ENCODE data around the gene IFI27L1.

IFI27L1 gene

DNA sequence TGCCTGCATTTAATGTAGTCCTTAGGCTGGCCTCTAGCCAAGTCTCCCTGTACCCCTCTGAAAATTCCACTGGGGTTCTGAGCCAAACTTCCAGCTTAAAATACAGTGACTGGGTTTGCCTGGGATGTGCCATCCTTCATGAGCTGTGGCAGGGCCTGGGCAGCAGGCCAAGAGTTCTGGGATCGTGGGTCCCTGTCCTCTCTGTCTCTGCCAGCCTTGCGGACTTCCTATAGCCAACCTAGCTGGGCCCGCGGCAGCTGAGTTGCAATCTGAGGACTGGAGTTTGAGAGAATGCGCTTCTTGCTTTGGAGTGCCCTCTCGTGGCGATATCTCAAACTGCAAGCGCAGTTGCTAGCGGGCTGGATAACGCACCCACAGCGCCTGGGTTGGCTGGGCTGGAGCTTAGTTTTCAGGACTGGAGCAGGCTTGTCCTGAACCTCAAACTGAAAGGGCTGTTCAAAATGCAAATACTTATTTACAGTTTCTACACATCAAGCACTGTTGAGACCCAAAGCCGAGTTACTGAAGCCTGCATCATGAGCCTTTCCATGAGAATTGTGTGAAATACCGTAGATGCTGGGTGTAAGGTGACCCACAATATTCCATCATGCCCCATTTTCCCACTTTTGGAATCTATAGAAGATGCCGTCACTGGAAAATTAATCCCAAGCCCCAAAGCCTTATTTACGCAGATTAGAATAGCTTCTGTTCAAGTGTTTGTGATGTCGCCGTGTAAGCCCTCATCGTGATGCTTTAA, 55.6 kb downstream of the IFI27L1 start:
- DNase-seq (ENCODE audit: low spot score): peak; percentile 62

- no peak for DNase-seq (ENCODE audit: low spot score)
These were observed 57.1 kb downstream of the IFI27L1 start for GRCh38 chr14:94138251-94138650.

DNA sequence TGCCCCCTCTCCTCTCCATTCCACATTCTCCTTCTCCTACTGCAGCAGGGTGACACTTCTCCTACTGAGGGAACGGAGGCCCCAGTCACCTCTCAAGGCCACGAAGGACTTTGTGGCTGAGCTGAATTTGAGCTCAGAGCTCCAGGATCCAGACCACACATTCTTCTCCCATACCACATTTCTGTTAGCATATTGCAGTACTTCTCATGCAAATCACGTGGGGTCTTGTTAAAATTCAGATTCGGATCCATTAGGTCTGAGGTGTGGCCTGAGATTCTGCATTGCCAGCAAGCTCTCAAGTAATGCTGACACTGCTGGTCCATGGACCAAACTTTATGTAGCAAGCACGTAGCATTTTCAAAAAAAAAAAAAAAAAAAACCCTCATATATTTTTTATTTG, 57.9 kb downstream of the IFI27L1 start:
- DNase-seq (ENCODE audit: low spot score): no peak

DNA sequence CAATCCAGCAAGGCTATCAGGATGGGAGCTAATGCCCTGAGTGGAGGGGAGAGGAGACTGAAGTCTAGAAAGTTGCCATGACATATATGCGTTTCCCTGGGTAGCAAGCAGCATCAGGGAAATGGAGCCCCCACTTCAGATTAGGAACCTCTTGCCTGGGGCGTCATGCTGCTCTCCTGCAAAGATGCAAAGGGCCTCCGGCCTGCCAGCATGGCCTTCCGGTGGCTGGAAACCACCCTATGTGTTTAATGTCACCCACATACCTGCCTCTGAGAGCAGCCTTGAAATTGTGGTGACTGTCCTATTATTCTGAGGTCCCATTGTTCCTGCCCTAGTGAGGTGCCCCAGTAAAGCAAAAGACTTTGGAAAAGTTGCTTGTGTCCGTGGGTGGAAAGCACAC, 58.3 kb downstream of the IFI27L1 start:
- no peak for DNase-seq (ENCODE audit: low spot score)

GRCh38 chr14:94142247-94142646, 61.1 kb downstream of the IFI27L1 start:
- DNase-seq (ENCODE audit: low spot score): no peak

DNA sequence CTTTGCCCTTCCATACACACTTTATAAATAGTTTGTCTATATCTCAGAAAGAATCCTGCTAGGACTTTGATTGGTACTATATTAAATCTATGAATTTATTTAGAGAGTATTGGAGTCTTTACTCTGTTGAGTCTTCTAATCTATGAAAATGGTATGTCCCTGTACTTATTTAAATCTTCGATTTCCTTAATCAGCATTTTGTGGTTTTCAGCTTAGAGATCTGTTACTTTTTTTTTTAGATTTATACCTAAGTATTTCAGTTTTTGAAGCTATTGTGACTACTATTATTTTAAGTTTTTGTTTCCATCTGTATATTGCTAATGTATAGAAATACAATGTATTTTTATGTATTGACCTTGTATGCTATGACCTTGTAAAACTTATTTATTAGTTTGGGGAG, 61.7 kb downstream of the IFI27L1 start:
- DNase-seq (ENCODE audit: low spot score): no peak

DNA sequence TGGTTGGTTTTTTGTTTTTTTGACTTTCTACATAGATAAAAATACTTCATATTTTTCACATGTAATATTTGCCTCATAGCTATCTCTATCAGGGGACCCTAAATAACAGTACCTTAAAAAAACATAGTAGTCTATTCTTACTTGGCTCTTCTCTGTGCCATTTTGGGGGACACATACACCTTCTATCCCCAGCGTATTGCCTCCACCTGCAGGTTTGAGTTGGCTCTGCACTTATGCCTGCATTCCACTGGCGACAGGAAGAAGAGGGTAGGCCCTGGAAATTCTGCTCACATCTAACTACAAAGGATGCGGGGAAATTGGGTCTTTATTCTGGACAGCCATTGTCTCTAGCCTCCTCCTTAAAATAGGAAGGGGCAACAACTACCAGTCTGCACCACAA, 62.1 kb downstream of the IFI27L1 start:
- DNase-seq (ENCODE audit: low spot score): no peak

DNA sequence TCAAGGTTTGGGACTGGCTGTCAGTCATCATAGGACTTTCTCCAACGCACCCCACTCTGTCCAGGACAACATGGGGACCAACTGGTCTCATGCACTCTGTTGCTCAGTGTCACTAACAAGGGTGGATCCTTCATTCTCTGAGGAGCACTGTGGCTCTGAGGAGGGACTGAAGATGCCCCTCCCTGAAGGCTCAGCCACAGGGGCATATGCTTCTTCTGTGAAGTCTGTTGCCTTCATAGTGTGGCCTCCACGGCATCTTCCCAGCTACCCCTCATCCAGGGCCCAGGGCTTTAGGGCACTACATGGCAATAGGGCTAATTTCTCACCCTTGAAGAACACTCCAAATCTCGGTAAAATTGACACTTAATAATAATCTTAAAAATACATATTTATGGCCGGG, 62.6 kb downstream of the IFI27L1 start:
- no peak for DNase-seq (ENCODE audit: low spot score)

DNA sequence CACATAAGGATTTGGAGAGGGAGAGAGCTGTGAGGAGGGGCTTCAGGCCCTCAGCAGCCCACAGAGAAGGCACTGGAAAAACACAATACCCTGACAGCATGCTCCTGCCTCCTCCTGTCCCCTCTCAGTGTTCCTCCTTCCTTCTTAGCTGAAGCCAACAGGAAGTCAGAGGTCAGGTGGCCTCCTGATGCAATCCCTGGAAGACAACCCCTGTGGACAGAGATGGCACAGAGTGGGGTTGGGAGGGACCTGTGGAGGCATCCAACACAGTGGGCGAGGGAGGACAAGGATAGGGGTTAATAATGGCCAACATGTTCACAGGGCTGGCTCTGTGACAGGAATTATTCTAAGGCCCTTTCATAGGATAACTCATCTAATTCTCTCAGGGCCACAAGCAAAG, 63.7 kb downstream of the IFI27L1 start:
- DNase-seq (ENCODE audit: low spot score): no peak

- no peak for DNase-seq (ENCODE audit: low spot score)
These were observed 64.9 kb downstream of the IFI27L1 start for GRCh38 chr14:94145902-94146527.

Data from HuH-7 (cell line).